GM23338 (cell line): ENCODE results near the gene PGM3. TPM values are rescaled to one million over a fixed set of nuclear protein-coding genes. Genes with fewer than 3 reads are reported as not detected.

Source experiments
- ATAC-seq: fragments of 200-7000 bp; cut with Tn5 transposase; 3 replicates; pipeline ENCODE4 v1.9.1; 2020
- DNase-seq: peaks from one replicate; pipeline ENCODE4 v3.0.0-alpha.2; 2015; ENCODE audit warnings: low spot score
- H2AFZ ChIP-seq: fragments of 200-600 bp; sonication (generic); 2 replicates; pipeline ENCODE4 v1.8.0; 2016; ENCODE audit warnings: antibody characterized with exemption, mild to moderate bottlenecking, moderate library complexity
- H3F3A ChIP-seq: fragments of 200-600 bp; sonication (generic); replicated peaks from 2 replicates; pipeline ENCODE4 v1.8.0; 2017; ENCODE audit warnings: antibody characterized with exemption, mixed run types, low read depth
- H3K27ac ChIP-seq: fragments of 200-600 bp; sonication (generic); 2 replicates; pipeline ENCODE4 v1.6.1; 2016; ENCODE audit warnings: low read depth
- H3K27me3 ChIP-seq: fragments of 200-600 bp; sonication (generic); 2 replicates; pipeline ENCODE4 v1.8.0; 2016; ENCODE audit warnings: mild to moderate bottlenecking, mixed run types, moderate library complexity; ENCODE audit not compliant: insufficient read depth
- H3K36me3 ChIP-seq: fragments of 200-600 bp; sonication (generic); 2 replicates; pipeline ENCODE4 v1.8.0; 2016; ENCODE audit warnings: mild to moderate bottlenecking; ENCODE audit not compliant: insufficient read depth
- H3K4me1 ChIP-seq: fragments of 200-600 bp; sonication (generic); 2 replicates; pipeline ENCODE4 v1.8.0; 2016; ENCODE audit warnings: mild to moderate bottlenecking, moderate library complexity; ENCODE audit not compliant: insufficient read depth
- H3K4me2 ChIP-seq: fragments of 200-600 bp; sonication (generic); 2 replicates; pipeline ENCODE4 v1.7.1; 2017; ENCODE audit warnings: mixed run types
- H3K4me3 ChIP-seq: fragments of 200-600 bp; sonication (generic); 2 replicates; pipeline ENCODE4 v1.6.1; 2016; ENCODE audit warnings: mixed run types
- H3K79me2 ChIP-seq: fragments of 200-600 bp; sonication (generic); replicated peaks from 2 replicates; pipeline ENCODE4 v1.8.0; 2017; ENCODE audit warnings: mild to moderate bottlenecking; ENCODE audit not compliant: insufficient read depth
- H3K9me2 ChIP-seq: fragments of 200-600 bp; sonication (generic); 2 replicates; pipeline ENCODE4 v1.8.0; 2017; ENCODE audit not compliant: insufficient read depth
- H4K20me1 ChIP-seq: fragments of 200-600 bp; sonication (generic); replicated peaks from 2 replicates; pipeline ENCODE4 v1.8.0; 2017; ENCODE audit warnings: mild to moderate bottlenecking; ENCODE audit not compliant: insufficient read depth
- H3K27ac Mint-ChIP-seq: 2 replicates; pipeline ENCODE4 v1.8.0; 2020; ENCODE audit warnings: inconsistent platforms, mild to moderate bottlenecking, moderate library complexity, mixed read lengths
- H3K27me3 Mint-ChIP-seq: 3 replicates; pipeline ENCODE4 v1.8.0; 2022; ENCODE audit warnings: low read depth, mild to moderate bottlenecking, moderate library complexity, mixed read lengths, inconsistent platforms; ENCODE audit not compliant: insufficient read depth, poor library complexity
- H3K36me3 Mint-ChIP-seq: 3 replicates; pipeline ENCODE4 v1.8.0; 2021; ENCODE audit warnings: low read depth, mild to moderate bottlenecking, inconsistent platforms, moderate library complexity, mixed read lengths
- H3K4me1 Mint-ChIP-seq: 3 replicates; pipeline ENCODE4 v1.8.0; 2020; ENCODE audit warnings: mild to moderate bottlenecking, inconsistent platforms, mixed read lengths
- H3K4me3 Mint-ChIP-seq: 3 replicates; pipeline ENCODE4 v1.8.0; 2021; ENCODE audit warnings: moderate library complexity, mild to moderate bottlenecking, inconsistent platforms, mixed read lengths
- H3K9me3 Mint-ChIP-seq: 3 replicates; pipeline ENCODE4 v1.8.0; 2020; ENCODE audit warnings: moderate library complexity, mild to moderate bottlenecking, inconsistent platforms, mixed read lengths
- CREB1 ChIP-seq: fragments of 250-450 bp; sonication (Bioruptor Pico); IDR thresholded peaks from 2 replicates; pipeline ENCODE4 v1.5.0; 2020; ENCODE audit warnings: low read depth, mild to moderate bottlenecking, moderate library complexity
- EZH2phosphoT487 ChIP-seq: fragments of 200-600 bp; sonication (generic); IDR thresholded peaks from one replicate; pipeline ENCODE4 v1.8.1; 2018; ENCODE audit warnings: antibody characterized with exemption; ENCODE audit not compliant: unreplicated experiment
- NANOG ChIP-seq: IDR thresholded peaks from 2 replicates; pipeline ENCODE4 v1.6.1; 2016; ENCODE audit warnings: antibody characterized with exemption, borderline replicate concordance
- POLR2AphosphoS5 ChIP-seq: IDR thresholded peaks from 2 replicates; pipeline ENCODE4 v1.6.1; 2016; ENCODE audit warnings: antibody characterized with exemption, low read depth
- STAT1 ChIP-seq: IDR thresholded peaks from one replicate; pipeline ENCODE4 v1.6.1; 2016; ENCODE audit warnings: antibody characterized with exemption; ENCODE audit not compliant: unreplicated experiment
- ZNF114 ChIP-seq: fragments of 250-450 bp; sonication (Bioruptor Pico); IDR thresholded peaks from 2 replicates; pipeline ENCODE4 v1.5.0; 2020; ENCODE audit warnings: mild to moderate bottlenecking, moderate library complexity
- ZNF331 ChIP-seq: fragments of 250-450 bp; sonication (Bioruptor Pico); IDR thresholded peaks from 2 replicates; pipeline ENCODE4 v1.5.0; 2020; ENCODE audit warnings: low read depth, mild to moderate bottlenecking, moderate library complexity
- polyA plus RNA-seq: library from polyadenylated mRNA; unstranded; fragments of >200 nt; fragmentation: Nextera tagmentation; extraction: Ambion mirVana; gene quantifications from 2 replicates; pipeline ENCODE4 v1.2.1, GENCODE V29; 2016
- total RNA-seq: library from RNA; depleted of rRNA; stranded (reverse); fragments of >200 nt; shearing (Covaris generic); gene quantifications from 2 replicates; pipeline ENCODE4 v1.2.3, GENCODE V29; 2014
- TF ChIP-seq, protein P1 (sequence below): fragments of 250-450 bp; sonication (Bioruptor Pico); IDR thresholded peaks from 2 replicates; pipeline ENCODE4 v1.5.0; 2020; ENCODE audit warnings: mild to moderate bottlenecking, moderate library complexity
- TF ChIP-seq, protein P2 (sequence below), 2 experiments: fragments of 200-600 bp in 1 of 2; sonication (generic) in 1 of 2; conservative IDR thresholded peaks; 2 replicates each; pipeline versions ENCODE4 v1.5.1 to v1.6.1; 2016 to 2017; ENCODE audit warnings: antibody characterized with exemption in 2 of 2, low read depth in 2 of 2, mild to moderate bottlenecking in 2 of 2, moderate library complexity in 1 of 2
- TF ChIP-seq, protein P3 (sequence below): IDR thresholded peaks from 2 replicates; pipeline ENCODE4 v1.6.1; 2016; ENCODE audit warnings: antibody characterized with exemption

PGM3 gene
- total and polyA plus RNA-seq, 2 experiments from 2014 or later: 23.8 to 35.3 TPM

DNA sequence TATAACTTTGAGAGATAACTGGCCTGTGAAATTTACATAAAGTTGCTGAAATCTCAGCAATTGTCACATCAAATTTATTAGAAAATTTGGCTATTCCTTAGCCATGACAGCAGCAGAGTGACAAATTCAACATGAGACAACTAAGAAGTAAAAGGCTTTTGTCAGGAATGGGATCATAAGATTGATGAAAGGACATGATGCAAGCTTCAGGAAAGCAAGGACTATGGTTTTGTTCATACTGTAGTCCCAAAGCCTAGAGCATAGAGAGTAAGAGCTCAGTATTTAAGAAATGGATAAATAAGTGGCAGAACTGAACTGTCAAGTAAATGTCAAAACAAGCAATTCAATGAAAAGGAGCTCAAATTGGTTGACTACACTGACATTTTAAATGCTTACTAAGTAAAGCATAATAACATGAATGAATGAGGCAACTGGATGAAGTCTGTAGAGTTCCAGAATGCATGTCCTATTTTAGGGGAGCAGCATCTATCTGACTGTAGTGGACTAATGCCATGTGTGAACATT, 12.6 kb downstream of the PGM3 start (continued):
- TF ChIP-seq, protein P1, sequence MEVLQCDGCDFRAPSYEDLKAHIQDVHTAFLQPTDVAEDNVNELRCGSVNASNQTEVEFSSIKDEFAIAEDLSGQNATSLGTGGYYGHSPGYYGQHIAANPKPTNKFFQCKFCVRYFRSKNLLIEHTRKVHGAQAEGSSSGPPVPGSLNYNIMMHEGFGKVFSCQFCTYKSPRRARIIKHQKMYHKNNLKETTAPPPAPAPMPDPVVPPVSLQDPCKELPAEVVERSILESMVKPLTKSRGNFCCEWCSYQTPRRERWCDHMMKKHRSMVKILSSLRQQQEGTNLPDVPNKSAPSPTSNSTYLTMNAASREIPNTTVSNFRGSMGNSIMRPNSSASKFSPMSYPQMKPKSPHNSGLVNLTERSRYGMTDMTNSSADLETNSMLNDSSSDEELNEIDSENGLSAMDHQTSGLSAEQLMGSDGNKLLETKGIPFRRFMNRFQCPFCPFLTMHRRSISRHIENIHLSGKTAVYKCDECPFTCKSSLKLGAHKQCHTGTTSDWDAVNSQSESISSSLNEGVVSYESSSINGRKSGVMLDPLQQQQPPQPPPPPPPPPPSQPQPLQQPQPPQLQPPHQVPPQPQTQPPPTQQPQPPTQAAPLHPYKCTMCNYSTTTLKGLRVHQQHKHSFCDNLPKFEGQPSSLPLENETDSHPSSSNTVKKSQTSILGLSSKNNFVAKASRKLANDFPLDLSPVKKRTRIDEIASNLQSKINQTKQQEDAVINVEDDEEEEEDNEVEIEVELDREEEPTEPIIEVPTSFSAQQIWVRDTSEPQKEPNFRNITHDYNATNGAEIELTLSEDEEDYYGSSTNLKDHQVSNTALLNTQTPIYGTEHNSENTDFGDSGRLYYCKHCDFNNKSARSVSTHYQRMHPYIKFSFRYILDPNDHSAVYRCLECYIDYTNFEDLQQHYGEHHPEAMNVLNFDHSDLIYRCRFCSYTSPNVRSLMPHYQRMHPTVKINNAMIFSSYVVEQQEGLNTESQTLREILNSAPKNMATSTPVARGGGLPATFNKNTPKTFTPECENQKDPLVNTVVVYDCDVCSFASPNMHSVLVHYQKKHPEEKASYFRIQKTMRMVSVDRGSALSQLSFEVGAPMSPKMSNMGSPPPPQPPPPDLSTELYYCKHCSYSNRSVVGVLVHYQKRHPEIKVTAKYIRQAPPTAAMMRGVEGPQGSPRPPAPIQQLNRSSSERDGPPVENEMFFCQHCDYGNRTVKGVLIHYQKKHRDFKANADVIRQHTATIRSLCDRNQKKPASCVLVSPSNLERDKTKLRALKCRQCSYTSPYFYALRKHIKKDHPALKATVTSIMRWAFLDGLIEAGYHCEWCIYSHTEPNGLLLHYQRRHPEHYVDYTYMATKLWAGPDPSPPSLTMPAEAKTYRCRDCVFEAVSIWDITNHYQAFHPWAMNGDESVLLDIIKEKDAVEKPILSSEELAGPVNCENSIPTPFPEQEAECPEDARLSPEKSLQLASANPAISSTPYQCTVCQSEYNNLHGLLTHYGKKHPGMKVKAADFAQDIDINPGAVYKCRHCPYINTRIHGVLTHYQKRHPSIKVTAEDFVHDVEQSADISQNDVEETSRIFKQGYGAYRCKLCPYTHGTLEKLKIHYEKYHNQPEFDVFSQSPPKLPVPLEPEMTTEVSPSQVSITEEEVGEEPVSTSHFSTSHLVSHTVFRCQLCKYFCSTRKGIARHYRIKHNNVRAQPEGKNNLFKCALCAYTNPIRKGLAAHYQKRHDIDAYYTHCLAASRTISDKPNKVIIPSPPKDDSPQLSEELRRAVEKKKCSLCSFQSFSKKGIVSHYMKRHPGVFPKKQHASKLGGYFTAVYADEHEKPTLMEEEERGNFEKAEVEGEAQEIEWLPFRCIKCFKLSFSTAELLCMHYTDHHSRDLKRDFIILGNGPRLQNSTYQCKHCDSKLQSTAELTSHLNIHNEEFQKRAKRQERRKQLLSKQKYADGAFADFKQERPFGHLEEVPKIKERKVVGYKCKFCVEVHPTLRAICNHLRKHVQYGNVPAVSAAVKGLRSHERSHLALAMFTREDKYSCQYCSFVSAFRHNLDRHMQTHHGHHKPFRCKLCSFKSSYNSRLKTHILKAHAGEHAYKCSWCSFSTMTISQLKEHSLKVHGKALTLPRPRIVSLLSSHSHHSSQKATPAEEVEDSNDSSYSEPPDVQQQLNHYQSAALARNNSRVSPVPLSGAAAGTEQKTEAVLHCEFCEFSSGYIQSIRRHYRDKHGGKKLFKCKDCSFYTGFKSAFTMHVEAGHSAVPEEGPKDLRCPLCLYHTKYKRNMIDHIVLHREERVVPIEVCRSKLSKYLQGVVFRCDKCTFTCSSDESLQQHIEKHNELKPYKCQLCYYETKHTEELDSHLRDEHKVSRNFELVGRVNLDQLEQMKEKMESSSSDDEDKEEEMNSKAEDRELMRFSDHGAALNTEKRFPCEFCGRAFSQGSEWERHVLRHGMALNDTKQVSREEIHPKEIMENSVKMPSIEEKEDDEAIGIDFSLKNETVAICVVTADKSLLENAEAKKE (CRISPR knock-in tag): no peak
- TF ChIP-seq EZH2phosphoT487: no peak
- no peak for TF ChIP-seq NANOG
- TF ChIP-seq, protein P2, sequence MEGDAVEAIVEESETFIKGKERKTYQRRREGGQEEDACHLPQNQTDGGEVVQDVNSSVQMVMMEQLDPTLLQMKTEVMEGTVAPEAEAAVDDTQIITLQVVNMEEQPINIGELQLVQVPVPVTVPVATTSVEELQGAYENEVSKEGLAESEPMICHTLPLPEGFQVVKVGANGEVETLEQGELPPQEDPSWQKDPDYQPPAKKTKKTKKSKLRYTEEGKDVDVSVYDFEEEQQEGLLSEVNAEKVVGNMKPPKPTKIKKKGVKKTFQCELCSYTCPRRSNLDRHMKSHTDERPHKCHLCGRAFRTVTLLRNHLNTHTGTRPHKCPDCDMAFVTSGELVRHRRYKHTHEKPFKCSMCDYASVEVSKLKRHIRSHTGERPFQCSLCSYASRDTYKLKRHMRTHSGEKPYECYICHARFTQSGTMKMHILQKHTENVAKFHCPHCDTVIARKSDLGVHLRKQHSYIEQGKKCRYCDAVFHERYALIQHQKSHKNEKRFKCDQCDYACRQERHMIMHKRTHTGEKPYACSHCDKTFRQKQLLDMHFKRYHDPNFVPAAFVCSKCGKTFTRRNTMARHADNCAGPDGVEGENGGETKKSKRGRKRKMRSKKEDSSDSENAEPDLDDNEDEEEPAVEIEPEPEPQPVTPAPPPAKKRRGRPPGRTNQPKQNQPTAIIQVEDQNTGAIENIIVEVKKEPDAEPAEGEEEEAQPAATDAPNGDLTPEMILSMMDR (conservative IDR thresholded peaks at IDR 0.05; ENCODE audit: low read depth in 2 of 2): no peak
- TF ChIP-seq, protein P3, sequence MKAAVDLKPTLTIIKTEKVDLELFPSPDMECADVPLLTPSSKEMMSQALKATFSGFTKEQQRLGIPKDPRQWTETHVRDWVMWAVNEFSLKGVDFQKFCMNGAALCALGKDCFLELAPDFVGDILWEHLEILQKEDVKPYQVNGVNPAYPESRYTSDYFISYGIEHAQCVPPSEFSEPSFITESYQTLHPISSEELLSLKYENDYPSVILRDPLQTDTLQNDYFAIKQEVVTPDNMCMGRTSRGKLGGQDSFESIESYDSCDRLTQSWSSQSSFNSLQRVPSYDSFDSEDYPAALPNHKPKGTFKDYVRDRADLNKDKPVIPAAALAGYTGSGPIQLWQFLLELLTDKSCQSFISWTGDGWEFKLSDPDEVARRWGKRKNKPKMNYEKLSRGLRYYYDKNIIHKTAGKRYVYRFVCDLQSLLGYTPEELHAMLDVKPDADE: no peak

DNA sequence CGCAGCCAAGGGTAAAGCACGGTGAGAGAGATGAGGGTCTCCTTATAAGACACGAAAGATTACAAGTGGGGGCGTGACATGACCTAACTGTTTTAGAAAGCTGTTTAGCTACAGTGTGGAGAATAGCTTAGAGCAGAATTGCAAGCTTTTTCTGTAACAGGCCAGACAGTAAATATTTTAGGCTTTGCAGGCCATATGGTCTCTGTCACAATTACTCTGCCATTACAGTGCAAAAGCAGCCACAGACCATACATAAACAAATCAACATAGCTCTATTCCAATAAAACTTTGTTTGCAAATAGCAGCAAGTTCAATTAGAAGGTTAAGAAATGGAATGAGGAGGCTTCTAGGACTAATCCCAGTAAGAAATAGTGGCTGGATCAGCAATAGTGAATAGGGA, 16.8 kb downstream of the PGM3 start:
- ATAC-seq: no peak
- H3K9me2 ChIP-seq: no peaks in the 10 kb centered on the region
- 0 out of 2 replicates have a peak, but pooled peaks cover 2% of the 10 kb centered on the region for H3K4me1 ChIP-seq
- no peak for DNase-seq
- Mint-ChIP-seq H3K4me1 (peaks cover 5% of the 10 kb centered on the region; the same call in 2 of the 3 replicates), H3K4me3 (no peak overlapping the region), H3K27me3 (no peaks in the 10 kb centered on the region), H3K36me3 (peaks cover 54% of the 10 kb centered on the region), H3K27ac (no peak overlapping the region), H3K9me3 (no peaks in the 10 kb centered on the region; the same call in 2 of the 3 replicates)
- H2AFZ ChIP-seq: no peak overlapping the region
- no peaks in the 10 kb centered on the region for H4K20me1 ChIP-seq
- H3F3A ChIP-seq: no peaks in the 10 kb centered on the region
- no peak overlapping the region for H3K4me3 ChIP-seq
- no peaks in the 10 kb centered on the region for H3K79me2 ChIP-seq
- H3K27ac ChIP-seq: no peak overlapping the region
- H3K36me3 ChIP-seq: peaks cover 50% of the 10 kb centered on the region
- no peak overlapping the region for H3K4me2 ChIP-seq
- H3K27me3 ChIP-seq: no peaks in the 10 kb centered on the region
- TF ChIP-seq CREB1 (CRISPR knock-in tag) (no peak), ZNF114 (CRISPR knock-in tag) (no peak), NANOG (no peak), STAT1 (no peak), ZNF331 (CRISPR knock-in tag) (no peak), POLR2AphosphoS5 (no peak)
- TF ChIP-seq, protein P3: no peak
